Activated gamma-delta T cell (primary cell): ENCODE data around the gene ANKUB1.

Experiments used
- DNase-seq: peaks from one replicate; lab custom pipeline; 2025; lab: John Stamatoyannopoulos, UW

ANKUB1 gene

DNA sequence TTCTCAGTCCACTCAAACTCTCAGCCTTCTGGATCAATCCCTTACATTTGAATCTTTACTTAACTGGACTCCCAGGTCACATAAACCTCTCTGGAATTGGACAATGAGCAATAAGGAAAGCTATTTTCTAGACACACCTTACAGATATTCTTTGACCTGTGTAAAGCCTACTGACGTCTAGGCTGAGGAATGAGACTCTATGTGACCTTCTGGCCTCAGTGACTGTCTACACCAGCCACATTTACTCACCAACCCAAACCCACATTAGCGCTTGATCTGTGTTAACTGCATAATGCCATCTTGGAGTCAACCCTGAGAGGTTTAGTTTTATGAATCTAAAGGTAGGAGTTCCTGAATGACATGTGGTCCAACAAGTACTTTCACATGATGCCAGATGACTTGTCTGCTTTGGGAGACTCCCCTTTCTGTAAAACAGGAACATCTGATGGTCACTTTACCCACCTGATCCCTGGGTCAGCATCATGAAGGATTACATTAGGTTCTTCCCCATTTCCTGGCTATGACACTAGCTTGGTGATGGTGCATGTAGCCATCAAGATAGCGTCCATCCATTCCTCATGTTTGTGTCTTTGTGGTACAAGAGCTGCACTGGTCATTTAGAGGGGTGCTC is 28.7 kb downstream of the ANKUB1 start:
- no peak for DNase-seq

- no peak for DNase-seq
Measured at GRCh38 chr3:149753717-149754116, 38.6 kb downstream of the ANKUB1 start.

- DNase-seq: no peak
Measured at GRCh38 chr3:149752788-149753136, 39.6 kb downstream of the ANKUB1 start.

DNA sequence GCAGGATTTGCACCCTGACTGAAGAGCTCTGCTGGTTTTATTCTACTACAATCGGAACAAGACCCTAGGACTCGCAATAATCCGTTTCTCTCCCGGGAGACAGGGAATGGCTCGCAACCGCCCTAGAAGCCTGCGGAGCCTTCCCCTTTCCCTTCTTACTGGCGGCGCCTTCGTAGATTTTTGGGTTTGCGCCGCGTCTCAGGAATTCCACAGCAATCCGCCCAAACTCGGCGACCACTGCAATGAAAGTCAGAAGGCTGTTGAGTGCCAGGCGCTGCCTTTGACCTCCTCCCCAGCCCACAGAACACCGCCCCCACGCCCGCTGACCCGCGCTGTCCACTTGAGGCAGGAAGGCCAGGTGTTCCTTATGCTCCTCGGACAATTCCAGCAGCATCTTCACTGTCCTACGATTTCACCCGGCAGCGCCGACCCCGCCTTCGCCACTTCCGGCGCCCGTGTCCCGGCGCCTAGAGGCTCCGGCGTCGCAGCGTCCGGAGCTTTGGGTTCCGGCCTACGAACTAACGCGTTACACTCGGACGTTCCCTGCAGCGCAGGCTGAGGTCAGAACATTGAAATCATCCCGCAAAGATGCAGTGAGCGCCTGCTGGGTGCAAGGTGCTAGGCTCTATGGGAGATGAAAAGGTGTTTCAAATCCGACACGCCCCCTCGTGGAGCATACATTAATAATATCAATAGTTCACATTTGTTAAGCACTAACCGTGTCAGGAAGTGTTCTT is 40.1 kb downstream of the ANKUB1 start, which contains the start of gene COMMD2:
COMMD2 (minus strand) TSS at position 439 of the 737 bp plus-strand sequence; CDS start at position 394, 45 bp downstream.
- DNase-seq: peak; percentile 38

DNA sequence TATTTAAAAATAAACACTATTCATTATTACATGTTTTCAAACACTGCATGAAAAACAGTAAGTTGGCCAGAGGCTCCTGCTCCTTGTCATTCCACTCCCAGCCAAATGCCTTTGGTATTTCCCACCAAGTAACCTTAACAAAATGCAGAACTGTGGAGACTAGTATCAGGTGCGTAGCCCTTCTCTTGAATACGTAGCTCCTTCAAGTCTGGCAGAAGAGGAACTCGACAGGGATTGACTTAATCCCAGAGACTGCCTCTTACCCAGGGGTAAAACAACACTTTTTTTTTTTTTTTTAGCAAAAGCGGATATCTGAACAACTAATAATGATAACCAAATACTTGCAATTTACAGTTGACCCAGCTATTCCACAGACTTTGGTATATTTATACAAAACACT is 40.8 kb downstream of the ANKUB1 start:
- no peak for DNase-seq

GRCh38 chr3:149744606-149745005 is 47.7 kb downstream of the ANKUB1 start:
- DNase-seq: no peak

DNA sequence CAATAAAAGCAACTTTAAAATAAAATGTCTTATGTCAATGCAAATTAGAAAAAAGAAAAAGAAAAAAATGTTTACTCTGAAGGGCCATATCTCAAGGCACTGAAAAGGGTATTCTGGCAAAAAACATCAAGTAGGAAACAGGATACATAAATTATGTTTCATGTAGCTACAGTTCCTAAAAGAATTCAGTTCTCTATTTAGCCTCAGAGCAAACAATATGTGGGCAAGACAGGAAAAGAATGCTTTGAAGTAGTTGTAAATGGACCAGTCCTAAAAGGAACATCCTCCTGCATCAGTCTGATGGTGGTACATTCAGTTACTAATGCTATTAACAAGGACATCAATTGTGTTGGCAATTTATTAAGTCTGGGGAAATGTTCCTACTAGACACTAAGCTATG is 48.2 kb downstream of the ANKUB1 start:
- no peak for DNase-seq

- no peak for DNase-seq
Measured at GRCh38 chr3:149739396-149739795, 53.0 kb downstream of the ANKUB1 start.

GRCh38 chr3:149738876-149739275 is 53.5 kb downstream of the ANKUB1 start:
- no peak for DNase-seq

- no peak for DNase-seq
Measured at GRCh38 chr3:149736953-149737205, 55.5 kb downstream of the ANKUB1 start.

- DNase-seq: no peak
Measured at GRCh38 chr3:149736175-149736952, 56.0 kb downstream of the ANKUB1 start.

DNA sequence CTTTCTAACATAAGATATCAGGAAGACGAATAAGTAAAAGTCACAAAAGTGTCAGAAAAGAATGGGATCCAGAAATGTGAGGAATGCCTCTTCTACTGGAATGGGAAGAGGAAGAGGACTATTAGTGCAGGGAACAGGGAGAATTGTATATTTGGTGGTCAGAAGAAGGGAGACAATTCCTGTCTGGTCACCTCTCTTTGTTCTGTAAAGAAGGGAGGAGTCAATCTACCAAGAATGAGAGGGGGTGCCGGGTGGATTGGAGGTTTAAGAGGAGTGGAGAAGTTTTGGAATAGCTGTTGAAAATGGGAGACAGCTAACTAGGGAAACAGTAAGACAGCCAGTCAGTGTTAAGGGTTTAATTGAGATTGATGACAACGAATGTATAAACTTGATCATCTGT is 60.1 kb downstream of the ANKUB1 start:
- no peak for DNase-seq

GRCh38 chr3:149727656-149728055 is 64.7 kb downstream of the ANKUB1 start:
- no peak for DNase-seq

GRCh38 chr3:149726716-149727407 is 65.5 kb downstream of the ANKUB1 start:
- no peak for DNase-seq

- no peak for DNase-seq
Measured at GRCh38 chr3:149723781-149724180, 68.6 kb downstream of the ANKUB1 start.

DNA sequence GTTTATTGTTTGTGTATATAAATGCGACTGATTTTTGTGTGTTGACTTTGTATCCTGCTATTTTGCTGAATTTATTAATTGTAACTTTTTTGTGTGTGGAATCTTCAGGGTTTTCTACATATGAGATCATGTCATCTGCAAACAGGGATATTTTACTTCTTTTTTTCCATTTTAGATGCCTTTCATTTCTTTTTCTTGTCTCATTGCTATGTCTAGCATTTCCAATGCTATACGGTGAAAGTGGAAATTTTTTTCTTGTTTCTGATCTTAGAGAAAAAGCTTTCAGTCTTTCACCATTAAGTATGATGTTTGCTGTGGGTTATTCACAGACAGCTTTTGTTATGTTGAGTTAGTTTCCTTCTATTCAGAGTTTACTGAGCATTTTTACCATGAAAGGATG is 71.4 kb downstream of the ANKUB1 start:
- DNase-seq: no peak

- DNase-seq: no peak
Measured at GRCh38 chr3:149717391-149718056, 74.8 kb downstream of the ANKUB1 start.

GRCh38 chr3:149716984-149717383 is 75.4 kb downstream of the ANKUB1 start:
- no peak for DNase-seq

GRCh38 chr3:149715247-149715646 is 77.1 kb downstream of the ANKUB1 start:
- DNase-seq: no peak

GRCh38 chr3:149713730-149714654 is 78.4 kb downstream of the ANKUB1 start:
- peak; percentile 16 for DNase-seq
